Islet of Langerhans (tissue), 1 donor: ENCODE results near the gene DBR1.

Experiments used
- FAIRE-seq: peaks from one replicate; lab custom pipeline; 2011; peaks lifted over from hg19 to GRCh38; lab: Jason Lieb, UNC

Gene DBR1, protein sequence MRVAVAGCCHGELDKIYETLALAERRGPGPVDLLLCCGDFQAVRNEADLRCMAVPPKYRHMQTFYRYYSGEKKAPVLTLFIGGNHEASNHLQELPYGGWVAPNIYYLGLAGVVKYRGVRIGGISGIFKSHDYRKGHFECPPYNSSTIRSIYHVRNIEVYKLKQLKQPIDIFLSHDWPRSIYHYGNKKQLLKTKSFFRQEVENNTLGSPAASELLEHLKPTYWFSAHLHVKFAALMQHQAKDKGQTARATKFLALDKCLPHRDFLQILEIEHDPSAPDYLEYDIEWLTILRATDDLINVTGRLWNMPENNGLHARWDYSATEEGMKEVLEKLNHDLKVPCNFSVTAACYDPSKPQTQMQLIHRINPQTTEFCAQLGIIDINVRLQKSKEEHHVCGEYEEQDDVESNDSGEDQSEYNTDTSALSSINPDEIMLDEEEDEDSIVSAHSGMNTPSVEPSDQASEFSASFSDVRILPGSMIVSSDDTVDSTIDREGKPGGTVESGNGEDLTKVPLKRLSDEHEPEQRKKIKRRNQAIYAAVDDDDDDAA

DNA sequence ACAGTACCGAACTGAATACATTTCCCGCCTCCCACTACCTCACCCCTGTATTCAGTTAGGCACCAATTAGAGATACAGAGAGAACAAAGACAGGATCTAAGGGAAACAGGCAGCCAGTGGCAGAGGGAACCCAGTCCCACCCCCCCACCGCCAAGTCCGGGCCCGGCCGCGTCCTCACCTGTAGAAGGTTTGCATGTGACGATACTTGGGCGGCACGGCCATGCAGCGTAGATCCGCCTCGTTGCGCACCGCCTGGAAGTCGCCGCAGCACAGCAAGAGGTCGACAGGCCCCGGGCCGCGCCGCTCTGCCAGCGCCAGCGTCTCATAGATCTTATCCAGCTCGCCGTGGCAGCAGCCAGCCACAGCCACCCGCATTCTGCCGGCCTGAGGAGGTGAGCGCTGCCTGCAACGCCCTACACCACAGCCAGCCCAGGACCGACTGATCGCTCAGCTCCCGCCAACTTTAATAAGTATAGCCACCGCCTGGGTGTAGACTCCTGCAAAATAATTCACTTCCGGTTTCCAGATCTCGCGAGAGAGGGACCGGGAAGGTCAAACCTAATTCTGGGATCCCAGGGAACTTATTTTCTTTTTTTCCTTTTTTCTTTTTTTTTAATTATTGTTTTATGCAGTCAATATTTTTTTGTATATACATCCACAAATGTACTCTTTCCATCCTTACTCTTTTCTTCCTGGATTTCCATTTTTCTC, at the start of gene DBR1:
Gene DBR1, minus strand, starts transcription at position 501 of the 711 bp plus-strand sequence. Its CDS starts 126 bp downstream, at position 375.
- FAIRE-seq = peak; percentile 90

DNA sequence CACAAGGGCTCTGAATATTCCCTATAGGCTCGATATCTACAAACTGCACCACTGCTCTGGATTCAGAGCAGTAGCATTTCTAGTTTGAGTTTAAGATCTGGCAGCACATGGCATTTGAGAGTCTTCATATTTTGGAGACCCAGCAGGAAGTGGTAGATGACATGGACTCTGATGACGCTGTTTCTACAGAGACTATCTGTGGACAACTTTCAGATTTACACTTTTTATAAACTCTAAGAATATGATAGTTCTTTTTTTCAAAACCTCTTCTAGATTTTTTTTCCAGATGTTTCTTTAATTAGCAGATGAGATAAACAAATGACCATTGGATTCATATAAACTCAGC, 48.2 kb upstream of the DBR1 start:
- no peak for FAIRE-seq

DNA sequence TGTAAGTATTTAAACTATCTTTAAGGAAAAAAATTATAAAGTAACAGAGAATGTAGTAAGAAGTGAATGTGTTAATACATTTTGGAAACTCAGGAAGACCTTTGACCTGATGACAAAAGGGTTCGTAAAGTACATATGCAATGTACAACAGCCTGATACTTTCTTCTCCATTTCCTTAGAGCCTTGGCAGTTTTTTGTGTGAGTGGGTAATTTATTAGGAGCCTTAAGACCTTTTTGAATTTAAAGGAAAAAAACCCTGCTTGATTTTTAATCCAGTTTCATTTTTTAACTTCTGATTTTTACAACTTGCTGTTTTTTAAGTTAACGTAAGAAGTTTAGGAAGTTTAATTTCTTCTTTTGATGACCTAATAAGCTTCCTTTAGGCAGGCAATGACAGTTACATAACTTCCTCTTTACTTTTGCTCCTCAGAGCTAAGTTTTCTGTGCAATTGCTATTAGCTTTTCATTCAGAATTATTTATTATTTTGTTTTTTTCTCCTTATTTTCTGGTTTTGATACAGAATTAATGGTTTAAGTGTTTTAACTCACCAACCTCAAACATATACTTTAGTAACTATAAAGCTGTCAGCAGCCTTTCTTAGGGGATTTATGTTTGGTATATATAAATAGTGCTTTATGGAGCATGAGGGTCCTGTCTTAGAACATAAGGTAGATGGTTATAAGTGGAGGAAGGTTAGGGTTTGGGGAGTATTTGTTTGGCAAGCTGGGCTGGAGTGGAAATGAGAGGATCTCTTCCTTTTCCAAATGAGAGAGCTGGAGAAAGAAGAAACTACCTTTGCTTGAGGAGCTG, 47.6 kb upstream of the DBR1 start:
- FAIRE-seq = peak; percentile 76

DNA sequence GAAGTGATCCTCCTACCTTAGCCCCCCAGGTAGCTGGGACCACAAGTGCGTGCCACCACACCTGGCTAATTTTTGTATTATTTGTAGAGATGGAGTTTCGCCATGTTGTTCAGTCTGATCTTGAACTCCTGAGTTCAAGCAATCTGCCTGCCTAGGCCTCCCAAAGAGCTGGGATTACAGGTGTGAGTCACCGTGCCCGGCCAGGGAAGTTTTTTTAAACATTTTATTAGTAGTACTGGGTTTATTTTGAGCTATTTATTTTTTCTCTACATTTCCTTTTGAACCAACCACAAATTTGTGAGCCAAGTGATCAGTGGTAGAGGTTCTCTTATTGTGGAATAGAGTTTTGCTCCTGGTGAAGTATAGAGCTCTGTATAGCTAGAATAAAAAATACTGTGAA, 46.1 kb upstream of the DBR1 start:
- FAIRE-seq = no peak

DNA sequence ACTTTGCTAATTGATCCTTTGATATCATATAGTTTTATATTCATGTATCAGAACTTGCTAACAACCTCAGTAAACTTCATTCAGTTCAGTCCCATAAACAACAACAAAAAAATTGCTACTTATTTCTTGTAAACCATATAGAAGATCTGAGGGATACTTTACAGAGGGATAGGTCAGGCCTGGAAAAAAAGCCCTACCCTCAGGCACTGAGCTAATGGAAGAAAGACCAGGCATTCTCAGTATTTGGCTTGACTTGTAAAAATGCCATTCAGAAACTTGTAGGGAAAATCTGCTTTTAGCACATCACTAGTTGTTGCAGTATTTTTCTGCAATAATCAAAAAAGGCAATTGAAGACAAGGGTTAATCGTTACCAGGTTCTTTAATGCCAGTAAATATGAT, 45.5 kb upstream of the DBR1 start:
- FAIRE-seq = no peak

DNA sequence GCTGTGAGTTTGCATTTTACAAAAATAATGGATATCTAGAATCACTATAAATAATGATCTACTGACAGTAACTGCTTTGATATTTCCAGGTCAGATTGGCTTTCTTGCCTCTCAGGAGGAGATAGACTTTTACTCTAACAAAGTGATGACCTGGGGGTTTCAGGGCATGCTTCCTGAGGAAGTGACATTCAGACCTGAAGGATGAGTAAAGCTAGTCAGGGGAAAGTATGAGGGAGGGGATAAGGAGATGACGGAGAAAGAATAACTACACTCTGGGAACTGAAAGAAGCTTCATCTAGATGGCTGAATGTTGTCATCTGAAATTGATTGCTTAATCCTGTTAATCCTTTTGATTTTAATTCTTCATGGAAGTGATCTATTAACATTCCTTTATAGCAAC, 44.5 kb upstream of the DBR1 start:
- FAIRE-seq = no peak

DNA sequence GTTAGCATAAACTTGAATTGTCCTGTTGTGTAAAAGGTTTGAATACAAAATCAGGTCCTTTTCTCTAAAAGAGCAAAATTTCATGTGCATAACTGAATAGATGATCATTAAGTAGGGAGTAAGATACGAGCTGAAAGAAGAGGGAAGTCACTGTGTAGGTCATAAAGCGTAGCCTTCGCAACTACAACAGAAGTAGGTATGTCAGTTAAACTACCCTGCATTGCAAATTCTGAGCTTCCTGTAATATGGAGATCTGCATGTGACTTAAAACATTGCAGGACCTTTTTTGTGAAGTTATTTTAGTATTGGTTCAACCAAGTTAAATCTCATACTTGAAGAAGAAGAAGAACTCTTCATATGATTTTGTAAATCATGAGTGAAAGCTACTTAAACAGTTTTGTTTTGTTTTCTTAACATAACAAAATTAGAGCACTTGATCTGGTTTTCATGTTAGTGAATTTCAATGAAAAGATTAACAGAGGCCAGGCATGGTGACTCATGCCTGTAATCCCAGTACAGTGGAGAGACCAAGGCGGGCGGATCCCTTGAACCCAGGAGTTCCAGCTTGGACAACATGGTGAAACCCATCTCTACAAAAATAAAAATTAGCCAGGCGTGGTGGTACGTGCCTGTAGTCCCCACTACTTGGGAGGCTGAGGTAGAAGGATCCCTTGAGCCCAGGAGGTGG, 38.8 kb upstream of the DBR1 start:
- FAIRE-seq = no peak

DNA sequence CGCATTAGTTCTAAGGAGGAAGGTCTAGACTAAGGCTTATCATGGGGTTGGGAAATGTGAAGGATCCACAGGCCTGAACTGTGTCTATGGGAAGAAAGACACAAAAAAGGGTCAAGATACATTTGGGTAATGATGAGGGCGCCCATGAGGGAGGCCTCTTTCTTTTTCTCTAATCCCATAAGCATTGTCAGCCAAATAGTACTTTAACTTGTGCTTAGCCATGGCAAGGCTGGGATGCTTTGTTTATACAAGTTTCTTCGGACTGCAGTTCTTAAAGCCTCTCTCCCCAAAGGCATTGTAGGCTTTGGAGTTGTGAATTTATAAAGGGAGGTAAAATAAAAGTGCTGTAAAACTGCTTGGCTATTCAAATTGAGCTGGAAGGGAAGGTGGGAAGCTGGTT, 35.8 kb upstream of the DBR1 start:
- FAIRE-seq = no peak

DNA sequence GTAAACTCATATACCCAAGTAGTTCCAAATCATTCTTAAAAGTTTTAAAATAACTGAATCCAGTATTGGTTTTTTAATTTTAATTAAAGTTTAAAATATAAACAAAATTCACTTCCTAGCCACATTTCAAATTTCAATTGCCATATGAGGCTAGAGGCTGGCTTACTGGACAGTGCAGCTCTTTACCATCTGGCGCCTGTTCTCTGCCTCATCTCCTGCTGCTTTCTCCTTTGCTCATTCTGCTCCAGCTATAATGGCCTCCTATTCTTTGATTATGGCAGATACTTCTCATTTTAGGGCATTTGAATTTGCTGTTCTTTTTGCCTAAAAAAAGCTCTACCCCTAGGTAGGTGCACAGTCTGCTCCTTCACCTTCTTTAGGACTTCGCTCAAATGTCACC, 31.5 kb upstream of the DBR1 start:
- no peak for FAIRE-seq

DNA sequence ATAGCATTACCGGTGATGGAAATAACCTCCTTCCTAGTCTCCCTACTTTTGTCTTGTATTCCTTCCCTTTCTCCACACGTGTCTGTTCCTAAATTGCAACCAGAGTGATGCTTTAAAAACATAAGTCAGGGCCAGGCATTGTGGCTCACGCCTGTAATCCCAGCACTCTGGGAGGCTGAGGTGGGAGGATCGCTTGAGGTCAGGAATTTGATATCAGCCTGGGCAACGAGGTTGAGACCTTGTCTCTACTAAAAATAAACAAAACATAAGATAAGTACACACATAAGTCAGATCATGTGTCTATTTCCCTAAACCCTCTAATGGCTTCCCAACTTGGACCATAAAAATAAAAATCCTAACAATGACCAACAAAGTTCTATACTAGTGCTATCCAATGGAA, 30.8 kb upstream of the DBR1 start:
- FAIRE-seq = no peak

DNA sequence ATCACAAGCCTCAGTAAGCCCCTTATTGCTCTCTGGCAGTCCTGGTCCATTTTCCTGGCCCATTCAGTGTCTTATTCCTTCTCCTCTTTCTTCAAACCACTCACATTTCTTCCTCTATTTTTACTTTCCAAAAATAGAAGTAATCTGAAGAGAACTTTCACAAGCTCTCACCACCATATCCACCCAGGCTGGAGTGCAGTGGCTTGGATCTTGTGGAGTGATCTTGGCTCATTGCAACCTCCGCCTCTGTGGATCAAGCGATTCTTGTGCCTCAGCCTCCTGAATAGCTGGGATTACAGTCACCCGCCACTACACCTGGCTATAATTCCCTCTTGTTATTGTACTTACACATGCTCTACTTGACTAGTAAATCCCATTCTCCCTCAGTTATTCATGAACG, 29.2 kb upstream of the DBR1 start:
- FAIRE-seq = no peak

DNA sequence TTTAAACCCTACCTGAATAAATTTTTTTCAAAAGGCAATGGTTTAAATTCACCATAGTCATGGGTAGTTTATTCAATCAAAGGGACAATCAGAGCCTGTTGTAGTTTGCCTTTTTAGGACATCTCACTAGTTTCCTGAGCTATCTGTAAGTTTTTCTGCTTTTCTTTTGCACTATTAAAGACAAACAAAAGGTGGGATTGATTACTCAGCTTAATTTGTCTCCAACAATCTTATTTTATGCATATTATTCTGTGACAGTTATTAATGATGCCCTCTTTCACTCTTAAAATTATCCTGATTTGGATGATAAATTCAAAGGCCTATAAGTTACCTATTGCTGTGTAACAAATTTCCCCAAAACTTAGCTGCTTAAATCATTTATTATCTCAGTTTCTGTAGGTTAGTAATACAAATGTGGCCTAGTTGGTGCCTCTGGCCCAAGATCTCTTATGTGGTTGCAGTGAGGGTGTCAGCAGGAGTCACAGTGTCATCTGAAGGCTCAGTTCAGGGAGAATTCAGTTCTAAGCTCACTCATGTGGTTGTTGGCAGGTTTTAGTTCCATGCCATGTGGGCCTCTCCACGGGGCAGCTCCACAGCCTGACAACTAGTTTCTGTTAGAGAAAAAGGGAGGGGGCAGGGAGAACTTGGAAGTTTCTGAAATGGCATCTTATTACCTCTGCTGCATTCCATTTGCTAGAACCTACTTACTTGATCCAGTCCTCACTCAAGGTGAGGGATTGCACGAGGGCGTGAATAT, 28.4 kb upstream of the DBR1 start:
- FAIRE-seq = no peak

DNA sequence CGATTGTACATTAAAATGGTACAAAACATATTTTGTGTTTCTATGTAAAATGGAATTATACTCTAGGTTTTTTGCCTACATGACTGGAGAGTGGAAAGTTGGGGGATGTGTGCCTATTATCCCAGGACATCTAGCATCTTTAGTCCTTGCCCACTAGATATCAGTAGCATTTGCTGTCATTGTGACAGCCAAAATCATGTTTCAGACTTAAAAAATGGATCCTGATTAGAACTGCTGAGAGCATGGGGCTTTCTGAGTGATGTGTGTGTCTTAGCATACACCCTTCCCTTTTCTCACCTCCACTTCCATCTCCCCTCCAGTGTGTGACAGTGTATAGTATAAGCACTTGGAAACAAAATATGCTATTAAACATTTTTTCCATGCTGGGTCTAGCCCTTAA, 25.7 kb upstream of the DBR1 start:
- no peak for FAIRE-seq

DNA sequence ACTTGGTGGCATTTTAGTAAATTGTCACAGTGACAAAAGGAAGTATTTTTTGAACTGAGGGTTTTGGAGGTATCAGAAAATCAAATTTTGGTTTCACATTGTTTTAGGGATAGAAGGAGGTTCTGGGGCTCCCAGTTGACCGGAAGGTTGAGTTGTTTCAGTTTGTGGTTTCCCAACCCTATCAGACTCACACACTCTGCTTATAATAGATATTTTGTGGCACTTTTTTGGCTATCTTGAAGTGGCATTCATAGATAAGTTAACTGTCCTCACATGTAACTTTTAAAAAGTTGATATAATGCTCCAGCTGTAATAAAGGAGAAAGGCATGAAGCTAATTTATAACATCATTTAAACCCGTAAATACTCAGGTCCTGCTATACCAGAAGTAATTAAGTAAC, 25.1 kb upstream of the DBR1 start:
- no peak for FAIRE-seq

DNA sequence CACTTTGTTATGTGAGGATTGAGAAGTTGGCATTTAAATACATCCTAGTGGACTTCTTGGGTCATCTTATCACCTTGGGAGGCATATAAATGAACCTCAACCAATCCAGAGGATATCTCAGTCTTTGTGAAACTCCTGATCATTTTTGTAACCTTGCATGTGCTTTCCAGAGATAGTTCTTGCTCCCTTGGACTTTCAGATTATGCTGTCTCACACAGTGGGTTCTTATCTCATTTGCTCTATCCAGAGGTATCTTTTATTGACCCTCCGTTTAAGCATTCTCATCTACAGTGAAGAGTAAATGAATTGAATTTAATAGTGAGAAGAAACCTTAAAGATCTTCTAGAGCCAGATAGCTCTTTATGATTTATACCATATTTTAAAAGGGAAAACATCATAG, 22.8 kb upstream of the DBR1 start:
- FAIRE-seq = no peak

DNA sequence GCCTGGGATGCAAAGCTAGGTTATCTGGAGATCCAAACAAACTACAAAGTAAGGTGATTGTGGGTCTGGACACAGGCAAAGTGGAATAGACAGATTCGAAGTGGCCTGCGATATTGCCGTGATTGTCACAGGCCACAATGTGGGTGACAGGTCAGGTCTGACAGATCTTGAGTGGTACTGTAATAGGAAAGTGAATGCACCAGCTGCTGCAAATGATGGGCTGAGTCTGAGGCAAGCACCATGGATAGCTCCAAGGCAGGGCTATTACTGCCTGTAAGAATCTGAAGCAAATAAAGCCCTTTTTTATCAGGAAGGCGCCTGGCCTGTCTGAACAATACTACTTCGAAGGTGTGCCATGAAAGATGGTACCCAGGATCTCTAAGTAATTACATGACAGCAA, 22.3 kb upstream of the DBR1 start:
- FAIRE-seq = no peak

DNA sequence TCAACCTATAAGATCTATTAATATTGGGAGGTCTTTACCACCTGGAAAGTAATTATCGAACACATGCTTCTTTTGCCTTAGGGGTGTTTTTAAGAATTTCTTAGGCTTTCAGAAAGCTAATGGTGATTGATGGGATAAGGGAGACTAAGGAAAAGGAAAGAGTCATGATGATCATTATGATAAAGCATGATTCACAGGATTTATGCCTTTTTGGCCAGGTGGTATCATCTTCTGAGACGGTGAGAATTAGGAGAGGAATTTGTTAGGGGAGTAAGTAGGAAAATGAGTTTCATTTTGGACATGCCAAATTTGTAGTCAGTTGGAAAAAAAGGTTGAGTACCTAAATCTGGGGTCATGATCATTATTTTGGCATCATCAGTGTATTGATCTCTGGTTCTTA, 21.3 kb upstream of the DBR1 start:
- FAIRE-seq = no peak

DNA sequence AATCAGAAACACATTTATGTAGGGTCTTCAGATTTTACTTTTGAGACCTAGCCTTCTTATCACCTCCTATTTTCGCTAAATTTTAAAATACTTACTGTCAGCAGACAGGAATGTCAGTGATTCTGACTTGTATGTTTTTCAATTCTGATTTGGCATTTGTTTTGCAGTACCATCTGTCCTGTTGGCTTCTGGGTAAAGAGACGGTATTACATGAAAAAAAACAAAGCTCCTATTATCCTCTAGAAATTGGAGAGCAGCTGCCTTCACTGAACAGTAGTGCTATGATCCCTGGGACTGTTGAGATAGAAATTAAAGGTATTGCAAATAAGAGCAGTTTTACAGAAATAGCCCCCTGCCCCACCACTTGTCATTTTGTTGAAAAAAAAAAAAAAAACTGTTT, 20.8 kb upstream of the DBR1 start:
- FAIRE-seq = no peak

DNA sequence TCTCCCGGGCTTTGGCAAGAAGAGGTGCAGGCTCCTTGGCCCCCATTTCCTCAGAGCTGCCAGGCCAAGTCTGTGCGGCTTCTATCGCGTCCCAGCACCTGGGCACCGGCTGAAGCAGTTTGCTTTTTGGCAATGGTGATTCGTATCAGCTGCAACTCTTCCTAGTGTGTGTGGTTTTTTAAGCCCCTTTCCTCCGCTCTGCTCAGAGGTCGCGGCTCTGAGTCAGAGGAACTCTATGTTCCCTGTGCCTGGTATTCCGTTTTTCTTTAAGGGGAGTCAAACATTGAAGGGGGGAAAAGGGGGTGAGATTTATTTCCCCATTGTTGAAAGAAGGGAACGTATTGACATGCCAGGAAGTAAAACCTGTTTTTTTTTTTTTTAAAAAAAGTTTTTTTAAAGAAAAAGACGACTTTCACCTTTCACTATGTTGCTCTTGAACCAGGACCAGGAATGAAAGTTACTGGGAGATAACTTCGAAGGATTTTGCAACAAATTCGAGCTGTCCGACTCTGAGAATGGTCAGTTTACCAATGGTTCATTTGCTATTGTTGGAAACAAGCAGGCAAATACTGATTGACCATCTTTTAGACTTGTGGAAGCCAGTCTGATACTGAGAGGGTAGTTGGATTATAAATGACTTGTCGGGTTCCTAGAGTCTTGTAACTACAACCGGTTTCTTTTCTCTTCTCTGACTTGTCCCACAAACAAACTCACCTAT, 13.5 kb upstream of the DBR1 start:
- FAIRE-seq = no peak

DNA sequence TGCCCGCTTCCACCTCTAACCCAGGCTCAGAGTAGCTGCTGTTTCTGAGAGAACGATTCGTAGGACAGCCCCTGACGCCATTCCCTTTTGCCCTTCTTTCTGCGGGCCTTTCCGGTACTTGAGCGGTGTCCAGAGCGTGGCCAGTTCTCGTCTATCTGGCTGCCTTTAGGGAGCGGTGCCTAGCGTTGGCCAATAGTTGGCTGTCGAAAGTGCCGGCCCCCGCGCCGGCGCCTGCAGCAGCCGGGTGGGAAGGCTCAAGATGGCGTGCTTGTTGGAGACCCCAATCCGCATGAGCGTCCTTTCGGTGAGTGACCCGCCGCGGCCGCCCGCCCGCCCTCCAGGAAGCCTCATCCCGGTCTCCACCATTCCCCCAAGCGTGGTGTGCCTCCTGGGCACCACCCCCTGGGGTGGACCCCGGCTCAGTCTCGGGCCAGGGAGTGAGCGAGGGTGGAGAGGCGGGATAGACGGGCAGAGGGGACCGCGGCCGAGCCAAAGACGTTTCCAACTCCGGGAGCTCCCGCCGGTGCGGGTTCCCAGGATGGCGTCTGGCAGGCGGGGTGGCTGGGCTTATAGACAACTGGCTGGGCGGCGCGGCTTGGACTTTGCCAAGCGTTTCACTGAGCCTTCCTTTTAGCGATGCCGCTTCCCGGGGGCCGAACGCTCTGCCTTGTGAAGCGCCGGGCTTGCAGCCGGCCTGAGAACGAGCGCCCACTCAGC, 12.7 kb upstream of the DBR1 start, which contains the start of gene ARMC8:
Gene ARMC8, plus strand, starts transcription at position 6 of the 717 bp plus-strand sequence. Its CDS starts 254 bp downstream, at position 260.
- FAIRE-seq = no peak
